HEK293 (cell line): Measurements from ENCODE around the gene DENND10.

Experiments
- CTCF ChIA-PET: fragments of 350-600 bp; formaldehyde crosslinking; extraction: SDS; loops from one replicate; lab custom pipeline; 2021; ENCODE audit warnings: antibody characterized with exemption; lab: Yijun Ruan, JAX
- POLR2A ChIA-PET: fragments of 300-600 bp; formaldehyde crosslinking; extraction: SDS; loops from one replicate; lab custom pipeline; 2020; ENCODE audit warnings: antibody characterized with exemption, inconsistent platforms; lab: Yijun Ruan, JAX
- H3K27ac ChIP-seq: fragments of 200-500 bp; sonication (Bioruptor generic); 2 replicates; pipeline ENCODE4 v1.5.1; 2014; ENCODE audit warnings: low read depth, low read length, control low read depth, inconsistent platforms; ENCODE audit errors: extremely low read depth
- H3K36me3 ChIP-seq, 2 experiments: fragments of 200-500 bp in 1 of 2; sonication (Bioruptor generic) in 1 of 2; 1 replicate in 1 of 2; 2 replicates in 1 of 2; pipeline ENCODE4 v1.5.1; 2014 to 2017; ENCODE audit warnings: inconsistent platforms in 2 of 2, low read length in 2 of 2; ENCODE audit not compliant: control insufficient read depth in 2 of 2, insufficient read depth in 1 of 2
- H3K4me1 ChIP-seq: fragments of 200-500 bp; sonication (Bioruptor generic); 2 replicates; pipeline ENCODE4 v1.5.1; 2014; ENCODE audit warnings: mild to moderate bottlenecking, low read length, inconsistent platforms; ENCODE audit not compliant: control insufficient read depth, insufficient read depth
- H3K4me3 ChIP-seq: 2 replicates; pipeline ENCODE4 v1.5.1; 2011; ENCODE audit warnings: low read depth, mild to moderate bottlenecking, control low read depth, low read length, moderate library complexity
- H3K9me3 ChIP-seq: fragments of 200-500 bp; sonication (Bioruptor generic); 2 replicates; pipeline ENCODE4 v1.5.1; 2014; ENCODE audit warnings: low read depth, low read length, inconsistent platforms; ENCODE audit not compliant: control insufficient read depth, insufficient read depth
- GLI2 ChIP-seq: fragments of 450-650 bp; formaldehyde crosslinking; IDR thresholded peaks from 2 replicates; pipeline ENCODE4; 2017; ENCODE audit warnings: missing biosample characterization, missing genetic modification characterization, low read depth, borderline replicate concordance
- GLIS2 ChIP-seq: fragments of 450-650 bp; formaldehyde crosslinking; IDR thresholded peaks from 2 replicates; pipeline ENCODE4 v1.5.1; 2016; ENCODE audit warnings: missing biosample characterization, missing genetic modification characterization
- HOXA7 ChIP-seq: sonication (generic); formaldehyde crosslinking; IDR thresholded peaks from 2 replicates; pipeline ENCODE4 v1.8.1; 2022; ENCODE audit warnings: missing genetic modification reagents, borderline replicate concordance
- HOXD13 ChIP-seq: sonication (generic); formaldehyde crosslinking; IDR thresholded peaks from 2 replicates; pipeline ENCODE4 v1.8.0; 2022; ENCODE audit warnings: missing genetic modification reagents, borderline replicate concordance
- TCF7L2 ChIP-seq: IDR thresholded peaks from 2 replicates; pipeline ENCODE4 v1.6.1; 2011; ENCODE audit warnings: low read depth, mild to moderate bottlenecking, inconsistent platforms, low read length, moderate library complexity, borderline replicate concordance
- WT1 ChIP-seq: fragments of 450-650 bp; formaldehyde crosslinking; IDR thresholded peaks from 2 replicates; pipeline ENCODE4 v1.5.1; 2016; ENCODE audit warnings: missing biosample characterization, missing genetic modification characterization
- ZNF146 ChIP-seq: fragments of 450-650 bp; formaldehyde crosslinking; IDR thresholded peaks from 2 replicates; pipeline ENCODE4 v1.5.1; 2016; ENCODE audit warnings: missing biosample characterization, missing genetic modification characterization
- ZNF157 ChIP-seq: fragments of 450-650 bp; formaldehyde crosslinking; IDR thresholded peaks from 2 replicates; pipeline ENCODE4 v1.5.1; 2016; ENCODE audit warnings: missing biosample characterization, missing genetic modification characterization
- ZNF24 ChIP-seq: fragments of 450-650 bp; formaldehyde crosslinking; IDR thresholded peaks from 2 replicates; pipeline ENCODE4 v1.5.1; 2016; ENCODE audit warnings: missing biosample characterization, missing genetic modification characterization
- ZNF366 ChIP-seq: fragments of 450-650 bp; formaldehyde crosslinking; conservative IDR thresholded peaks from 2 replicates; pipeline ENCODE4 v1.5.1; 2016; ENCODE audit warnings: missing biosample characterization, missing genetic modification characterization
- ZNF394 ChIP-seq: fragments of 450-650 bp; formaldehyde crosslinking; IDR thresholded peaks from 2 replicates; pipeline ENCODE4 v1.5.1; 2016; ENCODE audit warnings: missing biosample characterization, missing genetic modification characterization, mild to moderate bottlenecking, moderate library complexity, borderline replicate concordance
- ZNF514 ChIP-seq: fragments of 450-650 bp; formaldehyde crosslinking; IDR thresholded peaks from 2 replicates; pipeline ENCODE4 v1.5.1; 2016; ENCODE audit warnings: missing biosample characterization, missing genetic modification characterization
- ZNF548 ChIP-seq: fragments of 450-650 bp; formaldehyde crosslinking; IDR thresholded peaks from 2 replicates; pipeline ENCODE4 v1.5.1; 2016; ENCODE audit warnings: missing biosample characterization, missing genetic modification characterization
- ZNF549 ChIP-seq: fragments of 450-650 bp; IDR thresholded peaks from 2 replicates; pipeline ENCODE4 v1.5.1; 2018; ENCODE audit warnings: missing biosample characterization, missing genetic modification characterization, mild to moderate bottlenecking, inconsistent platforms, moderate library complexity
- ZNF585B ChIP-seq: fragments of 450-650 bp; formaldehyde crosslinking; IDR thresholded peaks from 2 replicates; pipeline ENCODE4 v1.5.1; 2016; ENCODE audit warnings: missing biosample characterization, missing genetic modification characterization
- ZNF621 ChIP-seq: fragments of 450-650 bp; formaldehyde crosslinking; IDR thresholded peaks from 2 replicates; pipeline ENCODE4 v1.5.1; 2017; ENCODE audit warnings: missing biosample characterization, missing genetic modification characterization
- ZNF664 ChIP-seq: fragments of 450-650 bp; formaldehyde crosslinking; IDR thresholded peaks from 2 replicates; pipeline ENCODE4 v1.5.1; 2016; ENCODE audit warnings: missing biosample characterization, missing genetic modification characterization
- ZNF785 ChIP-seq: fragments of 450-650 bp; formaldehyde crosslinking; IDR thresholded peaks from 2 replicates; pipeline ENCODE4 v1.5.1; 2016; ENCODE audit warnings: missing biosample characterization, missing genetic modification characterization
- TF ChIP-seq, protein P1 (sequence below): fragments of 450-650 bp; formaldehyde crosslinking; IDR thresholded peaks from 2 replicates; pipeline ENCODE4 v1.5.1; 2016; ENCODE audit warnings: missing biosample characterization, missing genetic modification characterization
- TF ChIP-seq, protein P2 (sequence below): fragments of 450-650 bp; formaldehyde crosslinking; IDR thresholded peaks from 2 replicates; pipeline ENCODE4 v1.5.1; 2017; ENCODE audit warnings: missing biosample characterization, missing genetic modification characterization
- TF ChIP-seq, protein P3 (sequence below): fragments of 450-650 bp; formaldehyde crosslinking; IDR thresholded peaks from 2 replicates; pipeline ENCODE4 v1.5.1; 2016; ENCODE audit warnings: missing biosample characterization, missing genetic modification characterization
- TF ChIP-seq, protein P4 (sequence below): fragments of 450-650 bp; formaldehyde crosslinking; IDR thresholded peaks from 2 replicates; pipeline ENCODE4 v1.5.1; 2016; ENCODE audit warnings: missing biosample characterization, missing genetic modification characterization
- TF ChIP-seq, protein P5 (sequence below): fragments of 450-650 bp; formaldehyde crosslinking; IDR thresholded peaks from 2 replicates; pipeline ENCODE4 v1.5.1; 2016; ENCODE audit warnings: missing biosample characterization, missing genetic modification characterization
- TF ChIP-seq, protein P6 (sequence below): fragments of 450-650 bp; formaldehyde crosslinking; IDR thresholded peaks from 2 replicates; pipeline ENCODE4 v1.5.1; 2016; ENCODE audit warnings: missing biosample characterization, missing genetic modification characterization

The DENND10 gene

DNA sequence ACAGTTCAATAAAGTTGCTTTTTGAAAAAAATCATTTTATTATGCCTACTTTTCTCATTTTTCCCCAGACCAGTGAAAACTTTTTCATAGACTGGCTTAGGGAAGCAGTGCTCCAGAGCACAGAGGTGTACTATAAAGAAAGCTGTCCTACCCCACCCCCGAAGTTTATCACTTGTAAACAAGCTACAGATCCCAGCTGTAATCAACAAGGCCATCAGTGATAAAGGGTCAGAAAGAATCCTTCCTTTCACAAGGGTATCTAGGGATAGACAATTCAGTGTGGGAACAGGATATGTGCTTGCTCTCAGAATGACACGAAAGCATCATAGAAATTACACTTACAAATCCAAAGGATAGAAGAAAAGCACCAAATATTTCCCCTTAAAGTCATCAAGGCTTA, 70.2 kb downstream of the DENND10 start:
- H3K4me3 ChIP-seq = no peak overlapping the region
- H3K27ac ChIP-seq = no peak overlapping the region
- TF ChIP-seq ZNF549 (tag by site-specific recombination) = no peak
- no peak for TF ChIP-seq ZNF24 (tag by site-specific recombination)
- no peak for TF ChIP-seq ZNF585B
- TF ChIP-seq, protein P1, sequence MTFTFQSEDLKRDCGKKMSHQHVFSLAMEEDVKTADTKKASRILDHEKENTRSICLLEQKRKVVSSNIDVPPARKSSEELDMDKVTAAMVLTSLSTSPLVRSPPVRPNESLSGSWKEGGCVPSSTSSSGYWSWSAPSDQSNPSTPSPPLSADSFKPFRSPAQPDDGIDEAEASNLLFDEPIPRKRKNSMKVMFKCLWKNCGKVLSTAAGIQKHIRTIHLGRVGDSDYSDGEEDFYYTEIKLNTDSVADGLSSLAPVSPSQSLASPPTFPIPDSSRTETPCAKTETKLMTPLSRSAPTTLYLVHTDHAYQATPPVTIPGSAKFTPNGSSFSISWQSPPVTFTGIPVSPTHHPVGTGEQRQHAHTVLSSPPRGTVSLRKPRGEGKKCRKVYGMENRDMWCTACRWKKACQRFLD (tag by site-specific recombination) = no peak
- TF ChIP-seq ZNF394 = no peak
- no peak for TF ChIP-seq GLIS2 (tag by site-specific recombination)
- TF ChIP-seq ZNF621 (tag by site-specific recombination) = no peak
- TF ChIP-seq ZNF514 = no peak
- TF ChIP-seq, all 188 proteins: peak for 0
- ChIA-PET CTCF (no interaction called here), POLR2A (interaction anchor here (0.7 kb wide), 1 partner anchor 477 kb away, joined by 3 read pairs; the partner anchor contains the start of gene BAG3)
- Histone ChIP-seq H3K36me3 (peaks cover 50 to 77% of the 10 kb centered on the region in 2 experiments), H3K9me3 (no peaks in the 10 kb centered on the region), H3K4me1 (peaks cover 2% of the 10 kb centered on the region; the same call in 1 of the 2 replicates)

DNA sequence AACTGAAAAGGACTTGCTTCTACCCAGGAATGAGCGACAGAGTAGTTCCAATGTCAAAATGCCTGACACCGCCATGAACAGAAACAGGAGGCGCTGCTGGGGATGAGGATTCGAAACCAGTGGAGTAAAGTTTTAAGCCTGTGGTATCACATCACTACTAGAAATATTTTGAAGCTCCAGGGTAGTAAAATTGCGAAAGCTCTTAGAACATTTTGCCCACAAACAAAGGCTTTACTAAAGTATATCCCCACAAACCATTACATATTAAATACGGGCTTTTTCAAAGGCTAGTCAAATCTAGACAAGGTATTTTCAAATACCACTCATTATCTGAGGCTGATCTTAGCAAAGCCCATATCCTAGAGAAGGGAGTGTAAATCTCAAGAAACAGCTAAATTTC, 72.3 kb downstream of the DENND10 start:
- ChIA-PET POLR2A (interaction anchor here (1.9 kb wide), 1 partner anchor 11 kb away, joined by 6 read pairs; the partner anchor contains the start of gene SFXN4), CTCF (interaction anchor here (0.5 to 1.4 kb wide), 3 partner anchors 9 to 93 kb away, joined by 3 to 4 read pairs (median 3); no protein-coding TSS in a partner anchor)
- H3K9me3 ChIP-seq = no peaks in the 10 kb centered on the region
- H3K4me3 ChIP-seq = no peak overlapping the region
- H3K36me3 ChIP-seq = peaks cover 35 to 57% of the 10 kb centered on the region in 2 experiments
- no peak overlapping the region for H3K27ac ChIP-seq
- TF ChIP-seq TCF7L2 (no peak), WT1 (tag by site-specific recombination) (no peak), HOXD13 (CRISPR knock-in tag) (no peak), ZNF785 (tag by site-specific recombination) (no peak), ZNF146 (tag by site-specific recombination) (no peak), ZNF157 (tag by site-specific recombination) (no peak), ZNF366 (tag by site-specific recombination) (no peak), HOXA7 (no peak), ZNF548 (tag by site-specific recombination) (no peak), ZNF664 (no peak), GLI2 (tag by site-specific recombination) (no peak)
- TF ChIP-seq, protein P2, sequence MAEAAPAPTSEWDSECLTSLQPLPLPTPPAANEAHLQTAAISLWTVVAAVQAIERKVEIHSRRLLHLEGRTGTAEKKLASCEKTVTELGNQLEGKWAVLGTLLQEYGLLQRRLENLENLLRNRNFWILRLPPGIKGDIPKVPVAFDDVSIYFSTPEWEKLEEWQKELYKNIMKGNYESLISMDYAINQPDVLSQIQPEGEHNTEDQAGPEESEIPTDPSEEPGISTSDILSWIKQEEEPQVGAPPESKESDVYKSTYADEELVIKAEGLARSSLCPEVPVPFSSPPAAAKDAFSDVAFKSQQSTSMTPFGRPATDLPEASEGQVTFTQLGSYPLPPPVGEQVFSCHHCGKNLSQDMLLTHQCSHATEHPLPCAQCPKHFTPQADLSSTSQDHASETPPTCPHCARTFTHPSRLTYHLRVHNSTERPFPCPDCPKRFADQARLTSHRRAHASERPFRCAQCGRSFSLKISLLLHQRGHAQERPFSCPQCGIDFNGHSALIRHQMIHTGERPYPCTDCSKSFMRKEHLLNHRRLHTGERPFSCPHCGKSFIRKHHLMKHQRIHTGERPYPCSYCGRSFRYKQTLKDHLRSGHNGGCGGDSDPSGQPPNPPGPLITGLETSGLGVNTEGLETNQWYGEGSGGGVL = no peak
- TF ChIP-seq, protein P3, sequence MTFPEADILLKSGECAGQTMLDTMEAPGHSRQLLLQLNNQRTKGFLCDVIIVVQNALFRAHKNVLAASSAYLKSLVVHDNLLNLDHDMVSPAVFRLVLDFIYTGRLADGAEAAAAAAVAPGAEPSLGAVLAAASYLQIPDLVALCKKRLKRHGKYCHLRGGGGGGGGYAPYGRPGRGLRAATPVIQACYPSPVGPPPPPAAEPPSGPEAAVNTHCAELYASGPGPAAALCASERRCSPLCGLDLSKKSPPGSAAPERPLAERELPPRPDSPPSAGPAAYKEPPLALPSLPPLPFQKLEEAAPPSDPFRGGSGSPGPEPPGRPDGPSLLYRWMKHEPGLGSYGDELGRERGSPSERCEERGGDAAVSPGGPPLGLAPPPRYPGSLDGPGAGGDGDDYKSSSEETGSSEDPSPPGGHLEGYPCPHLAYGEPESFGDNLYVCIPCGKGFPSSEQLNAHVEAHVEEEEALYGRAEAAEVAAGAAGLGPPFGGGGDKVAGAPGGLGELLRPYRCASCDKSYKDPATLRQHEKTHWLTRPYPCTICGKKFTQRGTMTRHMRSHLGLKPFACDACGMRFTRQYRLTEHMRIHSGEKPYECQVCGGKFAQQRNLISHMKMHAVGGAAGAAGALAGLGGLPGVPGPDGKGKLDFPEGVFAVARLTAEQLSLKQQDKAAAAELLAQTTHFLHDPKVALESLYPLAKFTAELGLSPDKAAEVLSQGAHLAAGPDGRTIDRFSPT (tag by site-specific recombination) = no peak
- TF ChIP-seq, protein P4, sequence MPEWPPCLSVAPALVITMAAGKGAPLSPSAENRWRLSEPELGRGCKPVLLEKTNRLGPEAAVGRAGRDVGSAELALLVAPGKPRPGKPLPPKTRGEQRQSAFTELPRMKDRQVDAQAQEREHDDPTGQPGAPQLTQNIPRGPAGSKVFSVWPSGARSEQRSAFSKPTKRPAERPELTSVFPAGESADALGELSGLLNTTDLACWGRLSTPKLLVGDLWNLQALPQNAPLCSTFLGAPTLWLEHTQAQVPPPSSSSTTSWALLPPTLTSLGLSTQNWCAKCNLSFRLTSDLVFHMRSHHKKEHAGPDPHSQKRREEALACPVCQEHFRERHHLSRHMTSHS (tag by site-specific recombination) = no peak
- TF ChIP-seq, protein P5, sequence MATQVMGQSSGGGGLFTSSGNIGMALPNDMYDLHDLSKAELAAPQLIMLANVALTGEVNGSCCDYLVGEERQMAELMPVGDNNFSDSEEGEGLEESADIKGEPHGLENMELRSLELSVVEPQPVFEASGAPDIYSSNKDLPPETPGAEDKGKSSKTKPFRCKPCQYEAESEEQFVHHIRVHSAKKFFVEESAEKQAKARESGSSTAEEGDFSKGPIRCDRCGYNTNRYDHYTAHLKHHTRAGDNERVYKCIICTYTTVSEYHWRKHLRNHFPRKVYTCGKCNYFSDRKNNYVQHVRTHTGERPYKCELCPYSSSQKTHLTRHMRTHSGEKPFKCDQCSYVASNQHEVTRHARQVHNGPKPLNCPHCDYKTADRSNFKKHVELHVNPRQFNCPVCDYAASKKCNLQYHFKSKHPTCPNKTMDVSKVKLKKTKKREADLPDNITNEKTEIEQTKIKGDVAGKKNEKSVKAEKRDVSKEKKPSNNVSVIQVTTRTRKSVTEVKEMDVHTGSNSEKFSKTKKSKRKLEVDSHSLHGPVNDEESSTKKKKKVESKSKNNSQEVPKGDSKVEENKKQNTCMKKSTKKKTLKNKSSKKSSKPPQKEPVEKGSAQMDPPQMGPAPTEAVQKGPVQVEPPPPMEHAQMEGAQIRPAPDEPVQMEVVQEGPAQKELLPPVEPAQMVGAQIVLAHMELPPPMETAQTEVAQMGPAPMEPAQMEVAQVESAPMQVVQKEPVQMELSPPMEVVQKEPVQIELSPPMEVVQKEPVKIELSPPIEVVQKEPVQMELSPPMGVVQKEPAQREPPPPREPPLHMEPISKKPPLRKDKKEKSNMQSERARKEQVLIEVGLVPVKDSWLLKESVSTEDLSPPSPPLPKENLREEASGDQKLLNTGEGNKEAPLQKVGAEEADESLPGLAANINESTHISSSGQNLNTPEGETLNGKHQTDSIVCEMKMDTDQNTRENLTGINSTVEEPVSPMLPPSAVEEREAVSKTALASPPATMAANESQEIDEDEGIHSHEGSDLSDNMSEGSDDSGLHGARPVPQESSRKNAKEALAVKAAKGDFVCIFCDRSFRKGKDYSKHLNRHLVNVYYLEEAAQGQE (tag by site-specific recombination) = no peak
- TF ChIP-seq, protein P6, sequence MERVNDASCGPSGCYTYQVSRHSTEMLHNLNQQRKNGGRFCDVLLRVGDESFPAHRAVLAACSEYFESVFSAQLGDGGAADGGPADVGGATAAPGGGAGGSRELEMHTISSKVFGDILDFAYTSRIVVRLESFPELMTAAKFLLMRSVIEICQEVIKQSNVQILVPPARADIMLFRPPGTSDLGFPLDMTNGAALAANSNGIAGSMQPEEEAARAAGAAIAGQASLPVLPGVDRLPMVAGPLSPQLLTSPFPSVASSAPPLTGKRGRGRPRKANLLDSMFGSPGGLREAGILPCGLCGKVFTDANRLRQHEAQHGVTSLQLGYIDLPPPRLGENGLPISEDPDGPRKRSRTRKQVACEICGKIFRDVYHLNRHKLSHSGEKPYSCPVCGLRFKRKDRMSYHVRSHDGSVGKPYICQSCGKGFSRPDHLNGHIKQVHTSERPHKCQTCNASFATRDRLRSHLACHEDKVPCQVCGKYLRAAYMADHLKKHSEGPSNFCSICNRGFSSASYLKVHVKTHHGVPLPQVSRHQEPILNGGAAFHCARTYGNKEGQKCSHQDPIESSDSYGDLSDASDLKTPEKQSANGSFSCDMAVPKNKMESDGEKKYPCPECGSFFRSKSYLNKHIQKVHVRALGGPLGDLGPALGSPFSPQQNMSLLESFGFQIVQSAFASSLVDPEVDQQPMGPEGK (tag by site-specific recombination) = no peak
- H3K4me1 ChIP-seq = peaks cover 3% of the 10 kb centered on the region; the same call in 1 of the 2 replicates
